H1 (cell line): ENCODE data around the gene TMEM121B.

Experiments
- BRCA1 ChIP-seq: IDR thresholded peaks from 2 replicates; pipeline ENCODE4 v1.6.1; 2012; ENCODE audit warnings: low read depth, low read length, improper control_type of control experiment
- CTCF ChIP-seq, 3 experiments: IDR thresholded peaks; 1 replicate in 2 of 3; 2 replicates in 1 of 3; pipeline versions ENCODE4 v1.5.1 to v1.6.1; 2011; ENCODE audit warnings: low read length in 3 of 3, mild to moderate bottlenecking in 3 of 3, inconsistent platforms in 2 of 3, low read depth in 1 of 3, moderate library complexity in 1 of 3; ENCODE audit not compliant: insufficient read depth in 1 of 3; ENCODE audit errors: control extremely low read depth in 1 of 3
- EP300 ChIP-seq, 2 experiments: IDR thresholded peaks; 1 replicate in 1 of 2; 2 replicates in 1 of 2; pipeline ENCODE4 v1.6.1; 2011 to 2012; ENCODE audit warnings: low read depth in 2 of 2, low read length in 2 of 2, mild to moderate bottlenecking in 2 of 2, borderline replicate concordance in 1 of 2, inconsistent platforms in 1 of 2, moderate library complexity in 1 of 2
- FOSL1 ChIP-seq: IDR thresholded peaks from 2 replicates; pipeline ENCODE4 v1.6.1; 2011; ENCODE audit warnings: mild to moderate bottlenecking, low read depth, low read length, moderate library complexity; ENCODE audit not compliant: insufficient read depth
- POLR2AphosphoS5 ChIP-seq: IDR thresholded peaks from 2 replicates; pipeline ENCODE4 v1.6.1; 2011; ENCODE audit warnings: low read depth, low read length
- TBP ChIP-seq: IDR thresholded peaks from 2 replicates; pipeline ENCODE4 v1.6.1; 2011; ENCODE audit warnings: low read depth, low read length, improper control_type of control experiment

DNA sequence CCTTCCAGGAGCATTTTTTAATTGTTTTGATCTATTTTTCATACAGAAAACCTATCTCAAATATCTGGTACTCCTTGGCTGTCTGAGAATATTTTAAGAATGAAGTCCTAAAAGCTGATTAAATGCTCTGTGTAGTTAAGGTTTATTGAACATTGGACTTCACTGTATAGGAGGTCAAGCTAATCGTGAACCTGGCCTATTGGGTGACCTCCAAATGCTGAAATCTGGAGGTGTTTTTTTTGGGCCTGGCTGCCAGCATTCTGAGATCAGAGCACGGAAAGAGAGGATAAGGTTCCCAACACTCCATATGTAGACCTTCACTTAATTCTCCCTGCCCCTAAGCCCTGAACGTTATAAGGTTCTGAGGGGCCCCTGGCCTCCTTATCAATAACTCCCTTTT is 28.1 kb downstream of the TMEM121B start:
- TF ChIP-seq FOSL1: no peak
- TF ChIP-seq BRCA1: no peak
- no peak for TF ChIP-seq CTCF (IDR thresholded peaks at IDR 0.05; ENCODE audit: control extremely low read depth in 1 of 3, insufficient read depth in 1 of 3, low read depth in 1 of 3, low read length in 3 of 3)
- TF ChIP-seq EP300 (IDR thresholded peaks at IDR 0.05; ENCODE audit: borderline replicate concordance in 1 of 2, low read depth in 2 of 2, low read length in 2 of 2): no peak
- TF ChIP-seq POLR2AphosphoS5: no peak
- no peak for TF ChIP-seq TBP
